GM12873 (cell line): Measurements from ENCODE around the gene MUC5B.
A peak's percentile ranks its signal among the peaks of the same experiment; 100 is the strongest.

Experiments used
- CTCF ChIP-seq: IDR thresholded peaks from 2 replicates; pipeline ENCODE4 v1.5.1; 2012; ENCODE audit warnings: low read depth, mild to moderate bottlenecking, moderate library complexity, low read length, control low read depth; ENCODE audit not compliant: insufficient read depth; ENCODE audit errors: missing control alignments

The MUC5B gene

GRCh38 chr11:1264444-1264843 is 41.6 kb downstream of the MUC5B start:
- TF ChIP-seq CTCF = peak; percentile 41

- no peak for TF ChIP-seq CTCF
These were observed 44.7 kb downstream of the MUC5B start for GRCh38 chr11:1267441-1268100.

GRCh38 chr11:1269957-1270356 is 47.1 kb downstream of the MUC5B start:
- TF ChIP-seq CTCF = no peak

- TF ChIP-seq CTCF = no peak
These were observed 47.6 kb downstream of the MUC5B start for GRCh38 chr11:1270476-1270875.

- TF ChIP-seq CTCF = no peak
These were observed 48.1 kb downstream of the MUC5B start for GRCh38 chr11:1271002-1271401.

- TF ChIP-seq CTCF = no peak
These were observed 48.5 kb downstream of the MUC5B start for GRCh38 chr11:1271406-1271805.

GRCh38 chr11:1271927-1272326 is 49.1 kb downstream of the MUC5B start:
- no peak for TF ChIP-seq CTCF
